IMR-90 (cell line): Measurements from ENCODE around the gene SUSD6. TPM values are rescaled to one million over a fixed set of nuclear protein-coding genes. Genes with fewer than 3 reads are reported as not detected.

Experiments used
- ATAC-seq: fragments of 200-7000 bp; cut with Tn5 transposase; 2 replicates; pipeline ENCODE4 v1.9.1; 2020; ENCODE audit warnings: low read depth, mild to moderate bottlenecking, moderate library complexity
- BruUV-seq: library from RNA; stranded (reverse); fragments of 400-500 nt; replicated peaks from 2 replicates; lab custom pipeline; 2021; lab: Mats Ljungman, UMichigan
- CTCF ChIA-PET: fragments of 300-600 bp; formaldehyde crosslinking; extraction: SDS; loops from one replicate; lab custom pipeline; 2021; ENCODE audit warnings: antibody characterized with exemption; lab: Yijun Ruan, JAX
- POLR2A ChIA-PET: fragments of 300-600 bp; sonication (Branson Sonifier 250); formaldehyde crosslinking; loops from one replicate; lab custom pipeline; 2022; ENCODE audit warnings: antibody characterized with exemption; ENCODE audit not compliant: unreplicated experiment; lab: Charles Lee
- DNase-seq: peaks from one replicate; pipeline ENCODE4 v3.0.0; 2013
- H2AFZ ChIP-seq: replicated peaks from 2 replicates; pipeline ENCODE3; 2013; ENCODE audit warnings: low read length, mild to moderate bottlenecking; ENCODE audit not compliant: poor library complexity
- H2AK5ac ChIP-seq: 2 replicates; pipeline ENCODE4 v1.6.1; 2013; ENCODE audit warnings: low read depth, low read length, inconsistent platforms
- H2AK9ac ChIP-seq: replicated peaks from 2 replicates; pipeline ENCODE3; 2013; ENCODE audit warnings: mild to moderate bottlenecking, low read depth, low read length, moderate library complexity; ENCODE audit not compliant: poor library complexity
- H2BK120ac ChIP-seq: 2 replicates; pipeline ENCODE4 v1.6.1; 2013; ENCODE audit warnings: low read depth, low read length, inconsistent platforms
- H2BK15ac ChIP-seq: 3 replicates; pipeline ENCODE4 v1.6.1; 2013; ENCODE audit warnings: low read depth, low read length, inconsistent platforms
- H2BK20ac ChIP-seq: 2 replicates; pipeline ENCODE4 v1.6.1; 2013; ENCODE audit warnings: low read depth, mild to moderate bottlenecking, inconsistent platforms, low read length, moderate library complexity
- H2BK5ac ChIP-seq: 2 replicates; pipeline ENCODE4 v1.6.1; 2013; ENCODE audit warnings: mild to moderate bottlenecking, low read depth, low read length, inconsistent platforms; ENCODE audit not compliant: poor library complexity, severe bottlenecking
- H3K14ac ChIP-seq: replicated peaks from 2 replicates; pipeline ENCODE4 v1.6.1; 2013; ENCODE audit warnings: low read depth, low read length, inconsistent platforms
- H3K18ac ChIP-seq: 2 replicates; pipeline ENCODE4 v1.6.1; 2013; ENCODE audit warnings: low read depth, low read length, control low read depth
- H3K23ac ChIP-seq: 2 replicates; pipeline ENCODE4 v1.6.1; 2013; ENCODE audit warnings: low read depth, low read length, inconsistent platforms
- H3K27ac ChIP-seq: 2 replicates; pipeline ENCODE4 v1.5.1; 2013; ENCODE audit warnings: mild to moderate bottlenecking, control low read depth, low read length; ENCODE audit not compliant: insufficient read depth
- H3K27me3 ChIP-seq: 2 replicates; pipeline ENCODE4 v1.6.1; 2013; ENCODE audit warnings: low read length; ENCODE audit not compliant: control insufficient read depth, insufficient read depth
- H3K36me3 ChIP-seq: 2 replicates; pipeline ENCODE4 v1.6.1; 2013; ENCODE audit warnings: low read length, mixed read lengths; ENCODE audit not compliant: control insufficient read depth, insufficient read depth
- H3K4ac ChIP-seq: 2 replicates; pipeline ENCODE4 v1.6.1; 2013; ENCODE audit warnings: low read depth, low read length, inconsistent platforms
- H3K4me1 ChIP-seq: 2 replicates; pipeline ENCODE4 v1.6.1; 2013; ENCODE audit warnings: low read length, mixed read lengths; ENCODE audit not compliant: control insufficient read depth, insufficient read depth
- H3K4me2 ChIP-seq: 2 replicates; pipeline ENCODE4 v1.6.1; 2013; ENCODE audit warnings: low read depth, mild to moderate bottlenecking, control low read depth, low read length, moderate library complexity
- H3K4me3 ChIP-seq: 2 replicates; pipeline ENCODE4 v1.5.1; 2013; ENCODE audit warnings: low read depth, mild to moderate bottlenecking, control low read depth, low read length, moderate library complexity; ENCODE audit not compliant: insufficient read depth
- H3K56ac ChIP-seq: 2 replicates; pipeline ENCODE4 v1.6.1; 2013; ENCODE audit warnings: low read length, inconsistent platforms; ENCODE audit not compliant: insufficient read depth; ENCODE audit errors: extremely low read depth
- H3K79me1 ChIP-seq, 2 experiments: 2 replicates each; pipeline ENCODE4 v1.6.1; 2013; ENCODE audit warnings: low read length in 2 of 2, inconsistent platforms in 1 of 2, low read depth in 1 of 2
- H3K9ac ChIP-seq: 2 replicates; pipeline ENCODE4 v1.6.1; 2013; ENCODE audit warnings: low read depth, low read length, control low read depth
- H3K9me1 ChIP-seq: 2 replicates; pipeline ENCODE4 v1.6.1; 2013; ENCODE audit warnings: low read length, inconsistent platforms; ENCODE audit not compliant: insufficient read depth
- H3K9me3 ChIP-seq: 2 replicates; pipeline ENCODE4 v1.6.1; 2013; ENCODE audit warnings: low read length; ENCODE audit not compliant: control insufficient read depth, insufficient read depth
- H4K20me1 ChIP-seq: 2 replicates; pipeline ENCODE4 v1.6.1; 2013; ENCODE audit warnings: low read length, inconsistent platforms; ENCODE audit not compliant: insufficient read depth
- H4K5ac ChIP-seq: 2 replicates; pipeline ENCODE4 v1.6.1; 2013; ENCODE audit warnings: mild to moderate bottlenecking, low read depth, low read length, control low read depth
- H4K8ac ChIP-seq, 2 experiments: 2 replicates each; pipeline ENCODE4 v1.6.1; 2013; ENCODE audit warnings: low read depth in 2 of 2, low read length in 2 of 2, control low read depth in 1 of 2, inconsistent platforms in 1 of 2
- H4K91ac ChIP-seq: 2 replicates; pipeline ENCODE4 v1.6.1; 2013; ENCODE audit warnings: low read depth, low read length, inconsistent platforms; ENCODE audit not compliant: insufficient read depth
- BHLHE40 ChIP-seq: fragments of 150-350 bp; IDR thresholded peaks from 2 replicates; pipeline ENCODE4 v1.6.1; 2016; ENCODE audit warnings: mild to moderate bottlenecking, low read depth, low read length
- CEBPB ChIP-seq: IDR thresholded peaks from 2 replicates; pipeline ENCODE4 v1.6.1; 2012; ENCODE audit warnings: low read depth, low read length, improper control_type of control experiment
- CTCF ChIP-seq: conservative IDR thresholded peaks from 2 replicates; pipeline ENCODE4 v1.5.1; 2012; ENCODE audit warnings: mild to moderate bottlenecking, low read depth, low read length, improper control_type of control experiment
- ELK1 ChIP-seq: fragments of 150-350 bp; IDR thresholded peaks from 2 replicates; pipeline ENCODE4 v1.6.1; 2016; ENCODE audit warnings: low read depth, mild to moderate bottlenecking, low read length, moderate library complexity, borderline replicate concordance
- FOS ChIP-seq: fragments of 150-350 bp; IDR thresholded peaks from 2 replicates; pipeline ENCODE4 v1.6.1; 2016; ENCODE audit warnings: low read depth, low read length
- MAFK ChIP-seq: IDR thresholded peaks from 2 replicates; pipeline ENCODE4 v1.6.1; 2012; ENCODE audit warnings: low read depth, low read length, improper control_type of control experiment
- MXI1 ChIP-seq: IDR thresholded peaks from 2 replicates; pipeline ENCODE4 v1.6.1; 2012; ENCODE audit warnings: low read depth, mild to moderate bottlenecking, low read length, moderate library complexity, borderline replicate concordance
- NFE2L2 ChIP-seq: fragments of 150-350 bp; IDR thresholded peaks from 2 replicates; pipeline ENCODE4 v1.6.1; 2016; ENCODE audit warnings: low read depth, mild to moderate bottlenecking, low read length
- RCOR1 ChIP-seq: IDR thresholded peaks from 2 replicates; pipeline ENCODE4 v1.6.1; 2012; ENCODE audit warnings: mild to moderate bottlenecking, low read length, improper control_type of control experiment; ENCODE audit not compliant: insufficient replicate concordance
- RFX5 ChIP-seq: IDR thresholded peaks from 2 replicates; pipeline ENCODE4 v1.8.0; 2012; ENCODE audit warnings: low read depth, mild to moderate bottlenecking, low read length, moderate library complexity
- SMC3 ChIP-seq: fragments of 150-350 bp; IDR thresholded peaks from 2 replicates; pipeline ENCODE4 v1.6.1; 2016; ENCODE audit warnings: low read depth, mild to moderate bottlenecking, antibody characterized with exemption, low read length, moderate library complexity
- USF2 ChIP-seq: fragments of 150-350 bp; IDR thresholded peaks from 2 replicates; pipeline ENCODE4 v1.6.1; 2017; ENCODE audit warnings: mild to moderate bottlenecking, antibody characterized with exemption, low read length, low read depth
- WGBS, 2 experiments: methylation state at CpG; one replicate each; pipeline versions ENCODE4 v1.1.5 to v1.1.7; 2013; ENCODE audit warnings: missing lambda C conversion rate in 2 of 2; ENCODE audit not compliant: insufficient read length in 1 of 2; ENCODE audit errors: extremely low coverage in 2 of 2; 5-methylcytosine and 5-hydroxymethylcytosine counted together
- dilution Hi-C: fragments of 300-500 bp; cut with HindIII; formaldehyde crosslinking; loops from one replicate; pipeline ENCODE4 v1.14.3; 2018; ENCODE audit warnings: low sequenced_read_pairs; ENCODE audit not compliant: unreplicated experiment
- in situ Hi-C: fragments of 300-500 bp; cut with MboI; formaldehyde crosslinking; loops from 3 replicates; pipeline ENCODE4 v1.14.3; 2019; ENCODE audit warnings: low sequenced_read_pairs, inconsistent platforms, mixed read lengths
- intact Hi-C: fragments of 100-400 bp; cut with micrococcal nuclease; formaldehyde crosslinking; loops from 2 replicates; pipeline ENCODE4 v1.10.0; 2022
- polyA plus RNA-seq, 3 experiments: library from polyadenylated mRNA; depleted of rRNA; stranded (reverse); fragments of >200 nt; gene quantifications; 2 replicates each; pipeline ENCODE4 v1.2.3, GENCODE V29; 2012; ENCODE audit warnings: low replicate concordance in 1 of 3
- total RNA-seq: library from RNA; depleted of rRNA; stranded (reverse); fragments of >200 nt; gene quantifications from 2 replicates; pipeline ENCODE4 v1.2.3, GENCODE V29; 2012

SUSD6 gene
- total and polyA plus RNA-seq, 2 of the 4 experiments (the other 2 are of a cell fraction): 2.3 to 10.1 TPM

GRCh38 chr14:69617796-69618195, 6.4 kb downstream of the SUSD6 start:
- H4K20me1 ChIP-seq: peaks cover 65% of the 10 kb centered on the region
- H3K79me1 ChIP-seq: peaks cover 33 to 89% of the 10 kb centered on the region in 2 experiments
- H4K5ac ChIP-seq: no peak overlapping the region
- H3K27me3 ChIP-seq: no peaks in the 10 kb centered on the region
- no peak overlapping the region for H4K8ac ChIP-seq
- H2BK120ac ChIP-seq: no peak overlapping the region
- H3K27ac ChIP-seq: no peak overlapping the region
- no peak overlapping the region for H3K56ac ChIP-seq
- peaks cover 21% of the 10 kb centered on the region for H3K9me1 ChIP-seq
- no peak overlapping the region for H3K14ac ChIP-seq
- no peak overlapping the region for H3K23ac ChIP-seq
- no peak overlapping the region for H2AK9ac ChIP-seq
- no TSS peak for BruUV-seq
- H3K4ac ChIP-seq: no peak overlapping the region; the same call in 1 of the 2 replicates
- in situ Hi-C loops: no loop called here
- no peaks in the 10 kb centered on the region for H3K36me3 ChIP-seq
- TF ChIP-seq BHLHE40 (no peak), SMC3 (no peak), MAFK (no peak), ELK1 (no peak), CEBPB (no peak), USF2 (no peak), RFX5 (no peak), MXI1 (no peak), RCOR1 (no peak), NFE2L2 (no peak), FOS (no peak), CTCF (no peak)
- ChIA-PET POLR2A (no interaction called here), CTCF (no interaction called here)
- intact Hi-C loops: loop anchor here (2.0 kb wide), 1 partner anchor 13 kb away; no protein-coding TSS in a partner anchor
- H2AFZ ChIP-seq: no peak overlapping the region
- DNase-seq (no peak), ATAC-seq (no peak)
- H2BK5ac ChIP-seq: no peak overlapping the region
- no peak overlapping the region for H4K91ac ChIP-seq
- H3K9ac ChIP-seq: no peak overlapping the region
- H2BK20ac ChIP-seq: no peak overlapping the region
- no peak overlapping the region for H2BK15ac ChIP-seq
- peaks cover 25% of the 10 kb centered on the region for H3K4me1 ChIP-seq
- WGBS, 2 experiments: no CpG with 5 or more reads among the region's 1 CpG
- H3K4me3 ChIP-seq: no peak overlapping the region
- no peak overlapping the region for H3K4me2 ChIP-seq
- H3K9me3 ChIP-seq: no peaks in the 10 kb centered on the region
- H3K18ac ChIP-seq: no peak overlapping the region
- dilution Hi-C loops: no loop called here
- no peak overlapping the region for H2AK5ac ChIP-seq
